Fibroblast of villous mesenchyme (primary cell): ENCODE measurements around the gene KCND3. TPM values are rescaled to one million over a fixed set of nuclear protein-coding genes. Genes with fewer than 3 reads are reported as not detected.

Experiments used
- DNase-seq: peaks from one replicate; pipeline ENCODE4 v3.0.0-alpha.2; 2010; ENCODE audit warnings: low read depth
- H3K4me3 ChIP-seq: 2 replicates; pipeline ENCODE4 v1.5.1; 2011; ENCODE audit warnings: low read depth, mild to moderate bottlenecking, low read length
- total RNA-seq: library from RNA; depleted of rRNA; stranded (reverse); fragments of >200 nt; gene quantifications from 2 replicates; pipeline ENCODE4 v1.2.3, GENCODE V29; 2012
- TF ChIP-seq, protein P1 (sequence below): IDR thresholded peaks from 2 replicates; pipeline ENCODE4 v1.5.1; 2012; ENCODE audit warnings: low read depth, mild to moderate bottlenecking, low read length; ENCODE audit not compliant: insufficient read depth

KCND3 gene
- total RNA-seq, 1 donor = 1.7 TPM

DNA sequence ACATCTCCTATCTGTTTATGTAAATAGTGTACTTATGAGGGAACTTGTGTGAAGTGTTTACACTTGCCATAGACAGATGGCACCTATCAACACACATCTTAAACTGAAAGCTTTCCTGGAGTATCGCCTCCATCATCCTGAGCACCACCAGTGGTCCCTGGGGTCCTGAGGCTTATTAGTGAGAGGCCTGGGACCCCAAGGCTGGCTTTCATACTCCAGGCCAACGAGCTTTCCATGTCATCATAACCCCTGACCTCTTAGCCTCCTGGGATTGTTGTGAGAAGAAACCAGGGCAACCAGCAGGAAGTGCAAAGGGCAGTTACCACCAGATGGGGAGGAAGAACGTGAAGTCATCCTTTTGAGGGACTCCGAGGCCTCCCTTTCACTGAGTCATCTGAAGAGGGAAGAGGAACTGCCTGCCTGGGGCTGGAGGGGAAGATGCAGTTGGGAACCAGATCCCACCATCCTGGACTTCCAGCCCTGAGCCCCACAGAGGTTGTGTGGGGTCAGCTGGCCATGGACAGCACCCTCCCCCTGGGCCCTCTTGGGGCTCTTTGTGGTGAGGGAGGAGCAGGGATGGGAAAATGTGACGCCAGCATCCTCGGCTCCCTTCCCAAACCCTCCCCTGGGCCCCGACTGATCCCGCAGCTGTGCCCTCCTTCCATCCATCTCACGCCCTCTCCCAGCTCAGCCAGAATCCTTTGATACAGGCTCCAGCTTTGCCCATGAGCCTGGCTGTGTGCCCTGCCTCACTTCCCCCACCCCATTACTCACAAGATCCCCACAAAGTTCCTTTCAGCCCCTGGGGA is 256.1 kb downstream of the KCND3 start:
- TF ChIP-seq, protein P1, sequence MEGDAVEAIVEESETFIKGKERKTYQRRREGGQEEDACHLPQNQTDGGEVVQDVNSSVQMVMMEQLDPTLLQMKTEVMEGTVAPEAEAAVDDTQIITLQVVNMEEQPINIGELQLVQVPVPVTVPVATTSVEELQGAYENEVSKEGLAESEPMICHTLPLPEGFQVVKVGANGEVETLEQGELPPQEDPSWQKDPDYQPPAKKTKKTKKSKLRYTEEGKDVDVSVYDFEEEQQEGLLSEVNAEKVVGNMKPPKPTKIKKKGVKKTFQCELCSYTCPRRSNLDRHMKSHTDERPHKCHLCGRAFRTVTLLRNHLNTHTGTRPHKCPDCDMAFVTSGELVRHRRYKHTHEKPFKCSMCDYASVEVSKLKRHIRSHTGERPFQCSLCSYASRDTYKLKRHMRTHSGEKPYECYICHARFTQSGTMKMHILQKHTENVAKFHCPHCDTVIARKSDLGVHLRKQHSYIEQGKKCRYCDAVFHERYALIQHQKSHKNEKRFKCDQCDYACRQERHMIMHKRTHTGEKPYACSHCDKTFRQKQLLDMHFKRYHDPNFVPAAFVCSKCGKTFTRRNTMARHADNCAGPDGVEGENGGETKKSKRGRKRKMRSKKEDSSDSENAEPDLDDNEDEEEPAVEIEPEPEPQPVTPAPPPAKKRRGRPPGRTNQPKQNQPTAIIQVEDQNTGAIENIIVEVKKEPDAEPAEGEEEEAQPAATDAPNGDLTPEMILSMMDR = no peak
- no peak overlapping the region for H3K4me3 ChIP-seq

DNA sequence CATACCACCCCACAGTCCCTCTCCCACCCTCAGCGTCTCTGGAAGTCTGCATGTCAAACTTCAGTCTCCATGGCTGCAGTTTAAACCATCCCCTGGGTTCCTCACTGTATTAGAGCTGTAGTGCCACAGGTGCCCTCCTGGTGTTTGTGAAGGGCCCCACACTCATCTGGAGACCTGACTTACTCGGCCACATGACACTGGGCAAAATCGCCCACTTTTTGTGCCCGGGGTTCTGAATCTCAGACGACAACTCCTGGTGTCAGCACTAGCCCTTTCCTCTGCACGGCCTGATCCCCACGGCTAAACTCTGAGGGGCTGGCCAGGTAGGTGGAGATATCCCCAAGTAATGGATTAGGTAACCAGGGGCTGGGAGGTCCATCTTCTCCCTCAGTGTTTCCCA is 256.8 kb downstream of the KCND3 start:
- H3K4me3 ChIP-seq = no peak overlapping the region
- TF ChIP-seq, protein P1 = no peak
- DNase-seq = no peak

More for the DNA sequence above, 256.1 kb downstream of the KCND3 start:
- peak; percentile 93 for DNase-seq

DNA sequence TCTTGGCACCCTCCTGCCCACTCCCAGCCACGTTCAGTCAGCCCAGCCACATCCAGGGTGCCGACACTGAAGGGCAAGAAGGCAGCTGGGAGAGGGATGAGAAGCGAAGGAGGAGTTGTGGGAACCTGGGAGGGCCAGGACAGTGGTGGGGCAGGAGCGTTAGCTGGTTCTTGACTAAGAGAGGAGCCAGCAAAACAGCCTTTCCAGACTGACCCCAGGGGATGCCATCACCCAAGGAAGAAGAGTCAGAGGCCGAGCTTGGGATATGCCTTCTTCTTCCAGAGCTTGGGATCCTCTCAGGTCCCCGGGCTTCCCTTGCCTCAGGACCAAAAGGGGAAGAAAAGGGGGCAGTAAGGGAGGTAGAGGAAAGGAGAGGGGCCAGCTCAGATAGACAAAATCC is 257.5 kb downstream of the KCND3 start:
- DNase-seq = no peak
- TF ChIP-seq, protein P1 = no peak
- no peak overlapping the region for H3K4me3 ChIP-seq

DNA sequence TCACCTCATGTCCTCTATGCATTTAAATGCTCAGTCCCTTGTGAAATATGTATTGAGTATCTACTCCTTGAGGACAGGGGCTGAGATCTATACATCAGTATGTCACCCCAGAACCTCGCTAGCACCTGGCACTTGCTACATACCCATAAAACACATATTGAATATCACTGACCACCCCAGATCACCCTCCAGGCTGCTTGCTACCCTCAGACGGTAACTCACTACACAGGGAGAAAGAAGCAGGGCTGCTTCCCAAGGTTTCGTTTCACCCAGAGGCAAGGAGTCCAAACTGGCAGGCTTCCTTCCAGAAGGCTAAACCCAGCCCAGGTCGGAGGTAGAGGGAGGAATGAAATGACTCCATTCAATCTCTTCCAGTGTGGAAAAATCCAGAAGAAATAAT is 258.8 kb downstream of the KCND3 start:
- no peak overlapping the region for H3K4me3 ChIP-seq
- DNase-seq = no peak
- TF ChIP-seq, protein P1 = no peak

DNA sequence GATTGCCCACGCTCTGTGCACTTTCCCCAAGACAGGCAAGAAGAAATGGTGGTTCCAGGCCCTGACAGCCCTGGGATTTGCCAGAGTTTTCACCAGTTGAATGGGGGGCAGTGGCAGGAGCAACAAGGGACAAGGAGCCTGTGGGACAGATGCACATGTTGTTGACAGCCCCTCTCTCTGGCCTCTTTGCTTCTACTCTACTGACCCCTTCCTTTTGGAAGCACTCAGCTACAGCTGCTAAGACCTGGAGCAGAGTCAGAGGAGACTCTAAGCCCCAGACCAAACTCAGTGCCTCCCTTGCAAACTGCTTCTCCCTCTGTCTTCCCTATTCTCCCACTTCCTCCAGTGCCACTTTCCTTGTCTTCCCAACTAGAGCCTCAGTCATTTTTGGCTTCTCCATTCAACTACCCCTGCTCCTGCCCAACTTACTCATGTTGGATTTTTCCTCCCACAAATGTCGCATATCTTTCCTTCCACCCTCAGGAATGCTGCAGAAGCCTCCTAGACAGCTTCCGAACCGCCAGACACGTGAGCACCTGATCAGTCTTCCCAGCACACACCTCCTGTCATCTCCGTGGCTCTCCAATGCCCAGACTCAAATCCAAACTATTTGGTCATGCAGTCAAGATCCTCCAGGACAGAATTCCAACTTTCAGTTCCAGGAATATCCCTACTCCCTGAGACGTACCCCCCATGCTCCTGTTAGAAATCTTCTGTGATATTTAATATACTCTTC is 259.4 kb downstream of the KCND3 start:
- H3K4me3 ChIP-seq = no peak overlapping the region
- TF ChIP-seq, protein P1 = no peak
- DNase-seq = no peak

DNA sequence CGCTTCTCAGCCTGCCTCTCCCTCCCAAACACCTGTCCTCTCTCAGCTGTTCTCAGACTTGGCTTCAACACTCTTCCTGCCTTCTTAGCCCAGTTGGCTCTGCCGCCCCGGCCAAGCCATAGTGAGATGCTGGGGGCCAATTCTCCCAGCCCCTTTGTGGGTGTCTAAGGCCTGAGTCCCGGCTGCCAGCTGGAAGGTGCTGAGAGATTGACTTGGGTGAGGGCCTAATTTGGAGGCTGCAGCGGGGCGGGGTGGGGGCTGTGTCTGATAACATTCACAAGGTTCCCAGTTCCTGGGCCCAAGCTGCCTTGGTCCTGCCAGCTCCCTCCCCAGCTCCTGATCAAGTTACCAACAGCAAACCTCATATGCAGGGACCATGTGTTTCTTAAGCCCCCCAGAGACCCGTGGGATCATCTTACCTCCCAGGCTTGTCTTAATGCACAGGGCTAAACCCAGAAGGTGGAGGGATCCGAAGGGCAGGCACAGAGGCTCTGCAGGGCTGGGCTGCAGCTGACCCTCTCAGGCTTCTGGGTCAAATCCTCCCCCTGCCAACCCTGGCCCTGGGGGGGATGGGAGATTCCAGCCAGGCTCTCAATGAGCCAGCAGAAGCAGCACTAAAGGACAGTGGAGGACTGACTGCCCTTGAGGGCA is 260.1 kb downstream of the KCND3 start:
- H3K4me3 ChIP-seq = no peak overlapping the region
- DNase-seq = no peak
- TF ChIP-seq, protein P1 = no peak
